ENCODE results near the gene PHLDB2. TPM values are rescaled to one million over a fixed set of nuclear protein-coding genes. Genes with fewer than 3 reads are reported as not detected.

Gene PHLDB2
- total RNA-seq, 4 donors from 2014 or later: 53.2 to 97.2 (median 89.1) TPM

- TF ChIP-seq, protein P1, sequence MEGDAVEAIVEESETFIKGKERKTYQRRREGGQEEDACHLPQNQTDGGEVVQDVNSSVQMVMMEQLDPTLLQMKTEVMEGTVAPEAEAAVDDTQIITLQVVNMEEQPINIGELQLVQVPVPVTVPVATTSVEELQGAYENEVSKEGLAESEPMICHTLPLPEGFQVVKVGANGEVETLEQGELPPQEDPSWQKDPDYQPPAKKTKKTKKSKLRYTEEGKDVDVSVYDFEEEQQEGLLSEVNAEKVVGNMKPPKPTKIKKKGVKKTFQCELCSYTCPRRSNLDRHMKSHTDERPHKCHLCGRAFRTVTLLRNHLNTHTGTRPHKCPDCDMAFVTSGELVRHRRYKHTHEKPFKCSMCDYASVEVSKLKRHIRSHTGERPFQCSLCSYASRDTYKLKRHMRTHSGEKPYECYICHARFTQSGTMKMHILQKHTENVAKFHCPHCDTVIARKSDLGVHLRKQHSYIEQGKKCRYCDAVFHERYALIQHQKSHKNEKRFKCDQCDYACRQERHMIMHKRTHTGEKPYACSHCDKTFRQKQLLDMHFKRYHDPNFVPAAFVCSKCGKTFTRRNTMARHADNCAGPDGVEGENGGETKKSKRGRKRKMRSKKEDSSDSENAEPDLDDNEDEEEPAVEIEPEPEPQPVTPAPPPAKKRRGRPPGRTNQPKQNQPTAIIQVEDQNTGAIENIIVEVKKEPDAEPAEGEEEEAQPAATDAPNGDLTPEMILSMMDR (IDR thresholded peaks at IDR 0.05; ENCODE audit: low read depth): no peak
These were observed 22.4 kb downstream of the PHLDB2 start for GRCh38 chr3:111881480-111881879.

- TF ChIP-seq, protein P1 (IDR thresholded peaks at IDR 0.05; ENCODE audit: low read depth): no peak
These were observed 23.1 kb downstream of the PHLDB2 start for GRCh38 chr3:111882194-111882593.

DNA sequence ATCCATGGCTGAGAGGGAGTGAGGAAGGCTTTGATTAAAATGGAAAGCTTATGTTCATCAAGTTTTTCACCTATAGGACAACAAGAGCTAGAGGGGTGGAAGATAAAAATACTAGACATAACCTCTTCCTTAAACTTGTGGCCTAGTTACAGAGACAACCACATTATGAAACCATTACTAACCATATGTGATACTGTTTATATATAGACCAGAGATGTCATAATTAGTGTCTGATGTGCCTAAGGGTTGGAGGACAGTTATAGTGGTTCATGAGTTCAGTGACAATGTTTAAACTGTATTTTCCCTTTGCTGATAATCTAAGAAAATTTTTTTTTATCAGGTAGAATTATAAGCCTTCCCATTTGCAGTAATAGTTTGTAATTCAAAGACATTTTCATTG lies 23.7 kb downstream of the PHLDB2 start:
- TF ChIP-seq, protein P1 (IDR thresholded peaks at IDR 0.05; ENCODE audit: low read depth): no peak

DNA sequence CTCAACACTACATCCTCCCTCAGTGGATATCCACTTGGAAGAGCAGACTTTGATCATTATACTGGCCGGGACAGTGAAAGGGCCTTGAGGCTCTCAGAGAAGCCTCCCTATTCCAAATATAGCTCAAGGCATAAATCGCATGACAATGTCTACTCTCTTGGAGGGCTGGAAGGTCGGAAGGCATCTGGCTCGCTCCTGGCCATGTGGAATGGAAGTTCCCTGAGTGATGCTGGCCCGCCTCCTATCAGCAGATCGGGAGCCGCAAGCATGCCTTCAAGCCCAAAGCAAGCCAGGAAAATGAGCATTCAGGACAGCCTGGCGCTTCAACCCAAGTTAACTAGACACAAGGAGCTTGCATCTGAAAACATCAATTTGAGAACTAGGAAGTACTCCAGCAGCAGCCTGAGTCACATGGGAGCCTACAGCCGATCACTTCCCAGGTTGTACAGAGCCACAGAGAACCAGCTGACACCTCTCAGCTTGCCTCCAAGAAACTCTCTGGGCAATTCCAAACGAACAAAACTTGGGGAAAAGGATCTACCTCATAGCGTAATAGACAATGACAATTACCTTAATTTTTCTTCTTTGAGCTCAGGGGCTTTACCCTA lies 25.4 kb downstream of the PHLDB2 start:
- TF ChIP-seq, protein P1 (IDR thresholded peaks at IDR 0.05; ENCODE audit: low read depth): no peak

DNA sequence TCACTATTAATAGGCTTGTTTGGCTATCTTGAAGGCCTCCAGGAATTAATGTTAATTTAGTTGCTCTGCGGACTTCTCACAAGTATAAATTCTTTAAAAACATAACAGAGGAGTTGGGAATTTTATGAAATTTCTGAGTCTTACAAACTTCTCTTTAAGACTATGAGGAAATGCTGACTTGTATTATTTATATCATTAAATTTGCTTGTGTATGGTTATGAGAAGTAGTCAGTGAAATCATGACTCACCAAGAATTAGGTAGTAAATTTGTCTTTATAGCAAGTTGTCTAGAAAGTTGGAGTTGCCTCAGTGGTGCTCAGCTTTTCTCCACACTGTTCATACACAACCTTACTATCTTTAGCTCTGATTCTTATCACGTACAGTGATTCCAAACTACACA lies 26.5 kb downstream of the PHLDB2 start:
- TF ChIP-seq, protein P1 (IDR thresholded peaks at IDR 0.05; ENCODE audit: low read depth): no peak

DNA sequence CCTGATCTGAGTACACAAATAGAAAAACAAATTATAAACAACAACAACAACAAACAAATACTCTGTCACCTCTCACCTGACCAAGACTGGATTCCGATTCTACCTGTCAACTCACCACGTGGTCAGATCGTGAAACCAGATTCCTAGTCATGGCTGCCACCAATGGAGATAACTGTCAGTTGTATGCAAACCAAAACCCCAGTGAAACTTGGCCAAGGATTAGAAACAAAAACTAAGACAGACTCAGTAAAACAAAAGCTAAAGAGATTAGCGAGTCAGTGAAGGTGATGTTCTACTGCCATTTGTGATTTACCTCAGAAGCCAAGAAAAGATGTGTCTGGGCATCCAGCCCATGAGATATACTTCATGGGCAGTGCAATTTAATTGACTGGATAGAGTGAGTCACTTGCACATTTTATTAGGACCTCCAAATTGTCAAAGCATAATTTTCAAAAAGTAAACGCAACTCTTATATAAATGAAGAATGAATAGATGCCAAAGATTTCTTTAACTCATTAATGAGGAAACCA lies 31.1 kb downstream of the PHLDB2 start:
- TF ChIP-seq, protein P1 (IDR thresholded peaks at IDR 0.05; ENCODE audit: low read depth): no peak

DNA sequence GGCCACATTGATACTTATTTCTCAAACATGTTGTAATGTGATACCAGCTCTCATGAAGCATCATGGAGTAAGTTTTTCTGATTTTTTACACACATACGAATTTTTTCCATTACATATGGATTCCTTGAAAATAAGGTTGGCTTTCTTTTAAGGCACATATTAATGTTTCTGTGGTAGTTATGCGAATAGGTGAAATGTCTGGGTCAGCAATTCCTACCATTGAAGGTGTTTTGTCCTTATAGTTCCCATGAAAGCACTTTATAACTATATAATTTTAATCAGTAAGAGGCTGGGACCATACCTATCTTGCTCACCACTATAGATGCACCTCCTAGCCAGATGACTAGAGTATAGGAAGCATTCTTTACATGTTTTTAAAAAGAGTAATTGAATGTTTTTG lies 33.0 kb downstream of the PHLDB2 start:
- TF ChIP-seq, protein P1 (IDR thresholded peaks at IDR 0.05; ENCODE audit: low read depth): no peak
